Panc1 (cell line): ENCODE data around the gene RBP4.

ENCODE experiments used
- TCF7L2 ChIP-seq: IDR thresholded peaks from 2 replicates; pipeline ENCODE4 v1.6.1; 2011; ENCODE audit warnings: mild to moderate bottlenecking, low read depth, low read length, inconsistent platforms
- TF ChIP-seq, protein P1 (sequence below): fragments of 450-650 bp; IDR thresholded peaks from 2 replicates; pipeline ENCODE4 v1.5.1; 2017; ENCODE audit warnings: mild to moderate bottlenecking

DNA sequence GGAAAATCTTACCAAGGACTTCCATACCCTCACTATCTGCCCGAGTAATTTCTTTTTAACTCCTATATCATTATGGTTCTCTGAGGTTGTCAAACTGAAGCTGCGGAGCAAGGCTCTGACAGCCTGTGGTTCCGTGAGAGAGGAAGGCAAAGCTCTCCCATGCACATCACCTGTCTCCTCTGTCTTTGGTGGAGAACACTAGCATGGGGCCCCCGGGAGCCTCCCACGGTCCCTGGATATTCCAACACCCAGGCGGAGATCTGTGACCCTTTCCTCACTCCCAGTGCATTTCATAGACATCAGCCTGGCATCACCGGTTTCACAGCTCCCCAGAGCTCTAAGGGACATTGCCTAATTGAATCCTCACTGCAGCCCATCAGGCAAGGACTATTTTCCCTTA lies 10.4 kb downstream of the RBP4 start:
- TF ChIP-seq, protein P1, sequence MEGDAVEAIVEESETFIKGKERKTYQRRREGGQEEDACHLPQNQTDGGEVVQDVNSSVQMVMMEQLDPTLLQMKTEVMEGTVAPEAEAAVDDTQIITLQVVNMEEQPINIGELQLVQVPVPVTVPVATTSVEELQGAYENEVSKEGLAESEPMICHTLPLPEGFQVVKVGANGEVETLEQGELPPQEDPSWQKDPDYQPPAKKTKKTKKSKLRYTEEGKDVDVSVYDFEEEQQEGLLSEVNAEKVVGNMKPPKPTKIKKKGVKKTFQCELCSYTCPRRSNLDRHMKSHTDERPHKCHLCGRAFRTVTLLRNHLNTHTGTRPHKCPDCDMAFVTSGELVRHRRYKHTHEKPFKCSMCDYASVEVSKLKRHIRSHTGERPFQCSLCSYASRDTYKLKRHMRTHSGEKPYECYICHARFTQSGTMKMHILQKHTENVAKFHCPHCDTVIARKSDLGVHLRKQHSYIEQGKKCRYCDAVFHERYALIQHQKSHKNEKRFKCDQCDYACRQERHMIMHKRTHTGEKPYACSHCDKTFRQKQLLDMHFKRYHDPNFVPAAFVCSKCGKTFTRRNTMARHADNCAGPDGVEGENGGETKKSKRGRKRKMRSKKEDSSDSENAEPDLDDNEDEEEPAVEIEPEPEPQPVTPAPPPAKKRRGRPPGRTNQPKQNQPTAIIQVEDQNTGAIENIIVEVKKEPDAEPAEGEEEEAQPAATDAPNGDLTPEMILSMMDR = no peak
- no peak for TF ChIP-seq TCF7L2
